WI38 (cell line): ENCODE results near the gene NACAD.
A peak's percentile ranks its signal among the peaks of the same experiment; 100 is the strongest.

ENCODE experiments used
- H3K4me3 ChIP-seq: 2 replicates; pipeline ENCODE4 v1.5.1; 2011; ENCODE audit warnings: low read depth, mild to moderate bottlenecking, control low read depth, low read length
- CTCF ChIP-seq: IDR thresholded peaks from 2 replicates; pipeline ENCODE4 v1.5.1; 2012; ENCODE audit warnings: low read depth, mild to moderate bottlenecking, control low read depth, low read length

NACAD gene

GRCh38 chr7:45098983-45099839 lies 10.4 kb upstream of the NACAD start:
- H3K4me3 ChIP-seq = no peak overlapping the region
- no peak for TF ChIP-seq CTCF

- TF ChIP-seq CTCF = no peak
- H3K4me3 ChIP-seq = no peak overlapping the region
Observed at GRCh38 chr7:45092931-45093235, 4.1 kb upstream of the NACAD start.

GRCh38 chr7:45092100-45092930 lies 3.5 kb upstream of the NACAD start:
- no peak for TF ChIP-seq CTCF
- no peak overlapping the region for H3K4me3 ChIP-seq

- H3K4me3 ChIP-seq = peak overlapping the region; percentile 66
- no peak for TF ChIP-seq CTCF
Observed at GRCh38 chr7:45089341-45089891, 647 bp upstream of the NACAD start.

- H3K4me3 ChIP-seq = peak overlapping the region; percentile 66
Observed at GRCh38 chr7:45088146-45088701, 545 bp downstream of the NACAD start.

More at GRCh38 chr7:45088146-45088701, 545 bp downstream of the NACAD start:
- no peak for TF ChIP-seq CTCF
